ENCODE measurements around the gene BAZ2B.

BAZ2B gene

DNA sequence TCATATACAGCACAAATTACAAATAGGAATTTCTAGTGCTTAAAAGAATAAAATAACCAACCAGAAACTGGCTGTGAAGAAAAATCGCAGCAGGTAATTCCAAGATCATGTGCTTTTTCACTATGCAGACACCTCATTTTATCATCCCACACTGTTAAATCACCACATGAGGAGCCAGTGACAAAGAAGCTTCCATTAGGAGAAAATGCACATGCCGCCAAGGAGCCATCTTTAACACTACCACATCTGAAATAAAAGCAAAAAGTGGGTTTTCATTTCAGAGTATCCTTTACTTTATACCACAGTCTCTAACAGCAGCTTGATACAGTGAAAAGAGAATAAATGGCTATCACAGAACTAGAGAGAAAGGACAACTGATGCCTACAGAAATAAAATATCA is 336.6 kb downstream of the BAZ2B start:
- no peak for TF ChIP-seq EZH2phosphoT487 (IDR thresholded peaks at IDR 0.05; ENCODE audit: borderline replicate concordance)
- TF ChIP-seq, protein P1, sequence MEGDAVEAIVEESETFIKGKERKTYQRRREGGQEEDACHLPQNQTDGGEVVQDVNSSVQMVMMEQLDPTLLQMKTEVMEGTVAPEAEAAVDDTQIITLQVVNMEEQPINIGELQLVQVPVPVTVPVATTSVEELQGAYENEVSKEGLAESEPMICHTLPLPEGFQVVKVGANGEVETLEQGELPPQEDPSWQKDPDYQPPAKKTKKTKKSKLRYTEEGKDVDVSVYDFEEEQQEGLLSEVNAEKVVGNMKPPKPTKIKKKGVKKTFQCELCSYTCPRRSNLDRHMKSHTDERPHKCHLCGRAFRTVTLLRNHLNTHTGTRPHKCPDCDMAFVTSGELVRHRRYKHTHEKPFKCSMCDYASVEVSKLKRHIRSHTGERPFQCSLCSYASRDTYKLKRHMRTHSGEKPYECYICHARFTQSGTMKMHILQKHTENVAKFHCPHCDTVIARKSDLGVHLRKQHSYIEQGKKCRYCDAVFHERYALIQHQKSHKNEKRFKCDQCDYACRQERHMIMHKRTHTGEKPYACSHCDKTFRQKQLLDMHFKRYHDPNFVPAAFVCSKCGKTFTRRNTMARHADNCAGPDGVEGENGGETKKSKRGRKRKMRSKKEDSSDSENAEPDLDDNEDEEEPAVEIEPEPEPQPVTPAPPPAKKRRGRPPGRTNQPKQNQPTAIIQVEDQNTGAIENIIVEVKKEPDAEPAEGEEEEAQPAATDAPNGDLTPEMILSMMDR (conservative IDR thresholded peaks at IDR 0.05; ENCODE audit: low read length): no peak
- Histone ChIP-seq H3K27me3 (ENCODE audit: insufficient read depth, low read length, poor library complexity, severe bottlenecking) (no peaks in the 10 kb centered on the region), H3K4me2 (ENCODE audit: low read depth, low read length, poor library complexity, severe bottlenecking) (peak overlapping the region; percentile 53), H3K4me3 (ENCODE audit: low read length, poor library complexity, severe bottlenecking) (peak overlapping the region; percentile 39), H3K9me2 (replicated peaks; ENCODE audit: low read depth, low read length) (no peaks in the 10 kb centered on the region), H3K9me3 (ENCODE audit: insufficient read depth, low read depth, low read length) (no peaks in the 10 kb centered on the region), H3K36me3 (ENCODE audit: insufficient read depth, low read length) (no peaks in the 10 kb centered on the region), H3K9ac (ENCODE audit: low read depth, low read length, poor library complexity, severe bottlenecking) (peak overlapping the region; percentile 38), H3K4me1 (ENCODE audit: insufficient read depth, low read length, poor library complexity, severe bottlenecking) (peaks cover 47% of the 10 kb centered on the region), H3K79me2 (ENCODE audit: insufficient read depth, low read length) (peaks cover 42% of the 10 kb centered on the region; the same call in 1 of the 2 replicates), H2AFZ (ENCODE audit: low read length) (no peak overlapping the region), H4K20me1 (ENCODE audit: insufficient read depth, low read length, poor library complexity, severe bottlenecking) (peaks cover 8% of the 10 kb centered on the region), H3F3A (ENCODE audit: low read depth) (no peaks in the 10 kb centered on the region)

DNA sequence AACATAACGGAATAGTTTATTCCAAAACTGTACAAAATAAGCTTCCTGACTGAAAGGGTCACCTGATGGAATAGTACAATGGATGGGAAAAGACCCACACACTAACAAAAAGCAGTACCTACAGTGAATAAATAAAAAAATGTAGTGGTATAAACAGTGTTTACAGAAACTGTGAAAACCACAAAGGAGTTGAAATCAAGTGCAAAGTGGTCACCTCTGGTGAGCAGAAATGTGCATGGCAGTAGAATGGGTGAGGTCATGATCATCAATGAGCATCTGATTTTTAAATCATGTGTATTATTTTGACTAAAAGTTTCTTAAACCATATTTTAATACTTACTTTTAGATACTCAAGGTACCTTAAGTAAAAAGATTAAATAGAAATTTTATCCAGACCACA is 341.2 kb downstream of the BAZ2B start:
- Histone ChIP-seq H3K9me3 (ENCODE audit: insufficient read depth, low read depth, low read length) (no peaks in the 10 kb centered on the region), H3K79me2 (ENCODE audit: insufficient read depth, low read length) (peaks cover 37% of the 10 kb centered on the region; the same call in 1 of the 2 replicates), H3K27me3 (ENCODE audit: insufficient read depth, low read length, poor library complexity, severe bottlenecking) (no peaks in the 10 kb centered on the region), H3K4me1 (ENCODE audit: insufficient read depth, low read length, poor library complexity, severe bottlenecking) (peaks cover 28% of the 10 kb centered on the region), H3K4me2 (ENCODE audit: low read depth, low read length, poor library complexity, severe bottlenecking) (peak overlapping the region; percentile 1), H3K9me2 (replicated peaks; ENCODE audit: low read depth, low read length) (no peaks in the 10 kb centered on the region), H3F3A (ENCODE audit: low read depth) (no peaks in the 10 kb centered on the region), H3K9ac (ENCODE audit: low read depth, low read length, poor library complexity, severe bottlenecking) (no peak overlapping the region), H3K4me3 (ENCODE audit: low read length, poor library complexity, severe bottlenecking) (no peak overlapping the region), H4K20me1 (ENCODE audit: insufficient read depth, low read length, poor library complexity, severe bottlenecking) (peaks cover 8% of the 10 kb centered on the region), H2AFZ (ENCODE audit: low read length) (no peak overlapping the region), H3K36me3 (ENCODE audit: insufficient read depth, low read length) (peaks cover 11% of the 10 kb centered on the region)
- TF ChIP-seq, protein P1 (conservative IDR thresholded peaks at IDR 0.05; ENCODE audit: low read length): no peak
- no peak for TF ChIP-seq EZH2phosphoT487 (IDR thresholded peaks at IDR 0.05; ENCODE audit: borderline replicate concordance)

DNA sequence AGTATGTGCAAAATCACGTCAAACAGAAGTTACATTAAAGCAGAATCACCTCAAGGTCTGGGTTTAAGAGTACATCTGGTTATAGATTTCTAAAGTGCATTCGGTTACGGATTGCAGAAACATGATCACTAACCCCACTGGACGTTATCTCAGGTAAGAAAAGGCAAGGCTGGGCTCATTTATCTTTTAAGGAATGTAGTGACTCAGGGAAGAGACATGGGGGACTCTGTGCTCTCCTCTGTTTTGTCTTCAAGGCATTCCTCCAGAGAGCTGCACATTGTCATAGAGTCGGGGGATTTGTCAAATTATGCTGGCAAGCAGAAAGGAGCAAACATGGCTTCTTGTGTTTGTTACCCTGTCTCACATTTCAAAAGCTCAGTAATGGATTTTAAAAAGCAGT is 344.2 kb downstream of the BAZ2B start:
- no peaks in the 10 kb centered on the region for H3K9me3 ChIP-seq (ENCODE audit: insufficient read depth, low read depth, low read length)

More for the DNA sequence above, 344.2 kb downstream of the BAZ2B start:
- Histone ChIP-seq H3F3A (ENCODE audit: low read depth) (no peaks in the 10 kb centered on the region), H3K9ac (ENCODE audit: low read depth, low read length, poor library complexity, severe bottlenecking) (no peak overlapping the region), H3K79me2 (ENCODE audit: insufficient read depth, low read length) (peaks cover 23% of the 10 kb centered on the region; the same call in 1 of the 2 replicates), H3K27me3 (ENCODE audit: insufficient read depth, low read length, poor library complexity, severe bottlenecking) (no peaks in the 10 kb centered on the region), H4K20me1 (ENCODE audit: insufficient read depth, low read length, poor library complexity, severe bottlenecking) (no peaks in the 10 kb centered on the region), H3K9me2 (replicated peaks; ENCODE audit: low read depth, low read length) (no peaks in the 10 kb centered on the region), H3K36me3 (ENCODE audit: insufficient read depth, low read length) (peaks cover 11% of the 10 kb centered on the region), H3K4me3 (ENCODE audit: low read length, poor library complexity, severe bottlenecking) (no peak overlapping the region), H3K4me1 (ENCODE audit: insufficient read depth, low read length, poor library complexity, severe bottlenecking) (peaks cover 22% of the 10 kb centered on the region), H2AFZ (ENCODE audit: low read length) (no peak overlapping the region), H3K4me2 (ENCODE audit: low read depth, low read length, poor library complexity, severe bottlenecking) (no peak overlapping the region)
- TF ChIP-seq, protein P1 (conservative IDR thresholded peaks at IDR 0.05; ENCODE audit: low read length): no peak

All from Loucy (cell line).